GM12874 (cell line): ENCODE measurements around the gene KMT2D.

Experiments used
- TF ChIP-seq, protein P1 (sequence below): IDR thresholded peaks from 2 replicates; pipeline ENCODE4 v1.5.1; 2011; ENCODE audit warnings: low read depth, mild to moderate bottlenecking, control low read depth, low read length, moderate library complexity; ENCODE audit not compliant: insufficient read depth

The KMT2D gene

DNA sequence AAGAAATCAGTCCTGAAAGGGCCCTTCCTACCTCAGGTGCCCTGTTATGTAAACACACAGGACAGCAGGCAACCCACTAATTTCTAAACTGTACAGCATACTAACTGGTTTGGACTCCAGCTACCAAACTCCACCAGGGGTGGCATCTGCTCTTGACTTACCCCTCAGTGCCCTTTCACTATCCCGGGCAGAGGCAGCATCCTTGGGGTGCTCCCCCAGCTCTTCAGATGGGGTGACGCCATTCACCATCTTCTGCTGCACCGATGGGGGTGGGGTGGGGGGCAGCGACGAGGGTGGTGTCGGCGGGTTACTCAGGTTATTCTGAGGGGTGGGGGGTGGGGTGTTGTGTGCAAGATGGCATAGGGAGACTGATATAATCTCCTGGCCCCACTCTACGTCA, 30.5 kb downstream of the KMT2D start:
- TF ChIP-seq, protein P1, sequence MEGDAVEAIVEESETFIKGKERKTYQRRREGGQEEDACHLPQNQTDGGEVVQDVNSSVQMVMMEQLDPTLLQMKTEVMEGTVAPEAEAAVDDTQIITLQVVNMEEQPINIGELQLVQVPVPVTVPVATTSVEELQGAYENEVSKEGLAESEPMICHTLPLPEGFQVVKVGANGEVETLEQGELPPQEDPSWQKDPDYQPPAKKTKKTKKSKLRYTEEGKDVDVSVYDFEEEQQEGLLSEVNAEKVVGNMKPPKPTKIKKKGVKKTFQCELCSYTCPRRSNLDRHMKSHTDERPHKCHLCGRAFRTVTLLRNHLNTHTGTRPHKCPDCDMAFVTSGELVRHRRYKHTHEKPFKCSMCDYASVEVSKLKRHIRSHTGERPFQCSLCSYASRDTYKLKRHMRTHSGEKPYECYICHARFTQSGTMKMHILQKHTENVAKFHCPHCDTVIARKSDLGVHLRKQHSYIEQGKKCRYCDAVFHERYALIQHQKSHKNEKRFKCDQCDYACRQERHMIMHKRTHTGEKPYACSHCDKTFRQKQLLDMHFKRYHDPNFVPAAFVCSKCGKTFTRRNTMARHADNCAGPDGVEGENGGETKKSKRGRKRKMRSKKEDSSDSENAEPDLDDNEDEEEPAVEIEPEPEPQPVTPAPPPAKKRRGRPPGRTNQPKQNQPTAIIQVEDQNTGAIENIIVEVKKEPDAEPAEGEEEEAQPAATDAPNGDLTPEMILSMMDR = no peak

DNA sequence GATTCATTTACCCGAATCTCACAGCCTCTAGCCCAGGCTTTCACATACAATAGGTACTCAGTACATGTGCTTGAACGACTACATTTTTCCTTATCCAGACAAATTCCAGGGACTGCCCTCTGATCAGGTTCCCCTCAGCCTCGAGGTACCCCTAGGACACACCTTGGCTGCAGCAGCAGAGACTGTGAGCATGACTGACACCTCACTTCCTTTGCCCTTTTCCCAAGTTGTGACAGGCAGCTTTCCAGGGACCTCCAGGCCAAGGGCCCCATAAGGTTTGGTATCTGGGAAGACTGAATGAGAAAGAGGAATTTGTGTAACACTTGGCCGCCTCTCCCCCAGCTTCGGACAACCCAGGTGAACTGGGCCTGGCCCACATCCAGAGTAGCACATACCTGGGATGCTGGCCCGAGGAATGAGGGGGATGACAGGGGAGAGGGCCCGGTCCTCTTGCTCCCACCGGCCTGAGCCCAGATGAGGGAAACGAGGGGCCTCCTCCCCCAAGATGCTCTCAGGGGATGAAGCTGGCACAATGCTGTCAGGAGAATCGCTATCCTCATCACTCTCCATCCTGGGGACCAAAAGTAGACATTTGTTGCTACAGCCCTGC, 31.8 kb downstream of the KMT2D start:
- TF ChIP-seq, protein P1 = no peak

DNA sequence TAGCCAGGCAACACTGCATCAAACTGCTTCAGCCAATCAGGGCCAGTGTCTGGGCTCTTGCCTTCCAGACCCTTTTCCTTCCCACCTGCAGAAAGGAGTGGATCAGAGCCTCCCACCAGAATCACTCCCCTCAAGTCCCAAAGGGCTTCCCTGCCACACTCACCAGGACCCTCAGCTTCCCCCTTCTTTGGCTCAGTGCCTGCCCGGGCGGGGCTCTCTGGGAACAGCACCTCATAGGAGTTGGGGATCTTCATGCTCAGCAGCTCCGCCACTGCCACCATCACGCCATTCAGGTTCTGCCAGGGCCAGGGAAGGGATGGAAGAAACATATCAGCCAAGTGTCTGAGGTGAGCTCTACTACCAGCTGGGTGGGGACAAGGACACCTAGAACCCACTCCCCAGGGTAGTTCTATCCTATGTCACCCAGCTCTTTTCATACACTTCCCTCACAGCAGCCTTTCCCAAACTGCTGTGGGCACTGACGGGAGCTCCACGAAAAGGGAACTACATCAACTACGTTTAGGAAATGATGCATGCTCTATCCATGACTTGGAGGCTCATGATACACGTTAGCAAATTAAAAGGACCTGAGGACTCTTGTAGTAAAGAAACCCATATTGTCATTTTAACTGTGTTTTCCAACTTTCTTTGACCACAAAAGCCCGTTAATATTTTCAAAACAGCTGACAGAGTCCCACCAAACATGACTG, 32.6 kb downstream of the KMT2D start:
- TF ChIP-seq, protein P1 = no peak

DNA sequence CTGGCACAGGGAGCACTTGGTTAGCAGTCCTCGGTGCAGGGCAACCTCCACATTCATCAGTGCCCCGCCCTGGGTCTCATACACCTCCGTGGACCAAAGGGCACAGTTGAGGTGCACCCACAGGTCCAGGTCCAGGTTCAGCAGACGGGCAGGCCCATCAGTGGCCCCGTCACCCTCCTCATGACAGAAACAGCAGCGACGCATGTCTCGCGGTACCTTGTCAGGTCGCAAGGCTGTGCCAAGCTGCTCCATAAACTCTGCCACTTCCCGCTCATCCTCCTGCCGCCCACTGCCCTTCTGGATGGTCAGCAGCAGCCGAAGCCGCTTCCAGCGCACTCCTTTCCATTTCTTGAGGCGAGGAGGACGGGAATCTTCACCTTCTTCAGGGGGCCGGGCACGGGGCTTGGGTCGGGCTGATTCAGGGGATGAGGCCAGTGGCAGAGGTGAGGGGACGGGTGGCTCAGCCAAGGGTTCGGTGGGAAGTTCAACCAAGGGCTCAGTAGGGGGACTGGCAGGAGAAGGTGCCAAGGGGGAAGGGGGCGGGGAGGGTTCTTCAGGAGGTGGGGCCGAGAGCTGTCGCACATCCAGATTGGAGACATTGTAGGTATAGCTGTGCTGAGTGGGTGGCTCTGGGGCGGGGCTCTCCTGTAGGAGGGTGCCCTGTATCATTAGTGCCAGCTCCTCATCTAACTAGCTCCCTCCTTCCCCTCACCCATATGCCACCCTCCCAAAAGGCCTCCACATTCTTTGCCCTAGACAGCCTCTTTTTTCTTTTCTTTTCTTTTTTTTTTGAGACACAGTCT, 33.7 kb downstream of the KMT2D start:
- TF ChIP-seq, protein P1 = no peak

DNA sequence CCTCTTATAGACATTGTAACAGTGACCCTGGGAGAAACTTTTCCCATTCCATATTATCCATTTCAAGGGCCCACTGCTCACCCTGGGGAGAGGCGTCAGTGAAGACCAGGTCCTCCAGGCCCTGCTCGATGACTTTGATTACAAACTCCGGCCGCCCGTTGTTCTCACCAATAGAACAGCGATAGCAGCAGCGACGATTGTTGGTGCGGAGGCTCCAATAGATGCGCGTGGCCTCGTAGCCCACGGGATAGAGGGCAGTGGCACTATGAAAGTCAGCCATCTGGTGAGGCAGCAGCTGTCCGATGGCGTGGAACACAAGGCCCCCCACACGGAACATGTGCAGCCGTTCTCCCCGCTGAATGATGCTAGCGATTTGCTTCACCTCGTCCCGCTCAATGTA, 34.5 kb downstream of the KMT2D start:
- TF ChIP-seq, protein P1 = no peak

DNA sequence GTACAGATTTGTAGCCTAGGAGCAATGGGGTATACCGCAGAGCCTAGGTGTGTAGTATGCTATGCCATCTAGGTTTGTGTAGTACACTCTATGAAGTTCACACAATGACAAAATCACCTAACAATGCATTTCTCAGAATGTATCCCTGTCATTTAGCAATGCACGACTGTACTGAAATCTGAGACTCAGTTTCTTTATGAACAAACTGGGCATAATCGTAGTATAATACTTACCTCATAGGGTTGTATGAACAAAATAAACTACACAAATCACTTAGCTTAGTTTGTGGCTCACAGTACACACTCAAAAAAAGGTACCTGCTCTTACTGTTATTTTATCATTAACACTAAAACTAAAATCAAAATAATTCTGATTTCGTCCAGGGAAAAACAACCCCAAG, 35.1 kb downstream of the KMT2D start:
- TF ChIP-seq, protein P1 = no peak

DNA sequence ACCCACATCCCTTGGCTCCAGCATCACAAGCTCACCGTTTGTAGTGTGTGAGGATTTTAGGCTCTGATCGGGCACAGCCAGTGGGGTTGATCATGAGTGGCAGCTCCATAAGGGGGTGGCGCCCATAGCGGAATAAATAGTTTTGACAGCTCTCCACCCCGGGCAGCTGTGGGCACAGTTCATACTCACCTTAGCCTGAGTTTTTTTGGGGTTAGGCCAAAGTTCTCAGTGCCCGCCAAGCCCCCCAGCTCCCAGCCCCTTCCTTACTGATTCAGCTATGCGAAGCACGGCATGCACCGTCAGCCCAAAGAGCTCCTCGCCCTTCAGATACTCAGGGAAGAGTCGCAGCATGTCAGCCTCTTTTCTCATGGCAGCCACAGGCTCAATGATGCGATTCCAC, 36.1 kb downstream of the KMT2D start:
- TF ChIP-seq, protein P1 = no peak
